Measurements from ENCODE around the gene HESX1. TPM values are rescaled to one million over a fixed set of nuclear protein-coding genes. Genes with fewer than 3 reads are reported as not detected.

The HESX1 gene
- total RNA-seq, result 0.72 TPM in 1 of 2 replicates, not detected in the other

DNA sequence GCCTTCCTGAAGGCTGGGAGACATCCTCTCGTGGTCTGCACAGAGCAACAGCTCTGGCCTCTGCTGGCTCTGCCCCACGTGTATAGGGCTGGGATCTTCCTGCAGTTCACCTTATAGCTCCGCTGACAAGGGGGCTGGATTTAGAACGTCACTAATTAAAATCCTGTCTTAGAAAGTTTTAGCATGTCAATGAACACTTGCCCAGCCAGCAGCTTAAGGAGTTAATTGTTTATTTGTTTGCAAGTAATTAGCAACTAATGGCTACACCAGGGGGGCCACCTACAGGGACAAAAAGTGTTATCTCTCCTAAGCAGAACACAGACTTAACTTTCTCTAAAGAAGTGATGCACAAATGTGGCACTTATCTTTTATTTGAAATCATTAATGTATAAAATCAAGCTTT lies at the start of gene HESX1:
Gene HESX1, minus strand, starts transcription at position 84 of the 403 bp plus-strand sequence. Its CDS starts 60 bp downstream, at position 24.

DNA sequence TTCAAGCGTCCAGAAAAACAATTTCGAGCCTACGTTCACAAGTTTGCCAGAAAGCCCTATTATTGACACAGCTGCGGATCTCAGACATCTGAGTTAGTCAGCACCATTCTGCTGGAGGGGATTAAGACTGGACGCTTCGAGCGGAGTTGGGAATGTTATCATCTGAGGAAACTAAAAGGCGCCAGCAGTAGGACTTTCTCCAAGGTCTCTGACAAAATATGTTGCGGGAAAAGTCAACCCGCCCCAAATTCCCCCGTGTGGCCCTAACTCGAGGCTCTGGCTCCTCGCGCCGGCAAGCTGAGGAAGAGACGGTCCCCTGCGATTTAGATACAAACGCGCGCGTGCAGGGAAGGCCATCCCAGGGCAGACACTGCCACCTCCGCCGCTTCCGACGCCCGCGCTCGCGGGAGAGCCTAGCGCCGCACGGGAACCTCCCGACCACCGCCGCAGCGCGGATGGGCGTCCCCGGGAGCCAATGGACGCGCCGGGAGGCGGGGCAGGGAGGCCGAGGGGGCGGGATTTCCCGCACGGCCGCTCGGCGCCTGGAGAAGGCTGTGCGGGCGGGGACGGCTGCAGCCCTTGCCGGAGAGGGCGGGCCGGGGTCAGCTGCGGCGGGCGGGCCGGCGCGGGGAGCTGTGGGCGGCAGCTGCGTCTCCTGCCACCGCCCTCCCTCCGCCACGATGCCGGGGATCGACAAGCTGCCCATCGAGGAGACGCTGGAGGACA lies 27.6 kb upstream of the HESX1 start, which contains the start of gene APPL1:
Gene APPL1, plus strand, starts transcription at position 526 of the 726 bp plus-strand sequence. Its CDS starts 155 bp downstream, at position 681.

DNA sequence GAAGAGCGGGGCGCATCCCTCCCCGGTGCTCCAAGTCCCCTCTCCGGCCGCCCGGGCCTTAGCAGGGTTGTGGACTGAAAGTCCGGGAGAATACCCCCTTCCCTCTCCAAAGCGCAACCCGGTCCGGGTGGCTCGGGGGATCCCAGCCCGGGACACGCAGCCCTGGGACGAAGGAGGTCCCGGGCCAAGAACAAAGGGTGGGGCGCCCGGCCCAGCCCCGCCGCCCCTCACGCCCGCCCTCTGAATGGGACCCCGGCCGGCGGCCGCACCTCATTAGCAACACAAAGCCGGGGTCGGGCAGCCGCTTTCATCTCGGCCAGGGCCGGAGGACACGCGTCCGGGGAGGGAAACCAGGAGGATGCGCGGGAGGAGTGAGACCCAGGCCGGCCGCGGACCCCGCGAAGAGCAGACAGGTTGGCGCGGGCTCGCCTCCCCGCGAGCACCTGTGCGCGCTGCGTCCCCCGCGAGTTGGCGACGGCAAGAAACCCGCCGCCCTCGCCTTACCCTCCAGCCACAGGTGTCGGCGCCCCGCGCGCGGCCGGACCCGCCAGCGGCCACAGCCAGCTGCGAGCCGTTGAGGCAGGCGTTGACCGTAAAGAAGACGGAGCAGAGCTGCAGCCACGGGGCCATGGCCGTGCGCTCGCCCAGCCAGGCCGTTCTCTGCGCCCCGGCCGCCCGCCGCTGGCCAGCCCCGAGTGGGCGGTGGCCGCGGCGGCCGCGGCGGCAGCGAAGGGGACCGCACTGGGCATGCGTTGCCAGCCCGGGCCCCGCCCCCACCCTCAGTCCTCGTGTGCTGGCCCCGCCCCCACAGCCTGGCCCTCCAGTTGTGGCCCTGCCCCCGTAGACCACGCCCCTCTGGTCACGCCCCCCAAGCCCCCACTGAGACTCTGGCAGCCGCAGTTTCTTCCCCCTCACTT lies 34.9 kb downstream of the HESX1 start, which contains the start of gene IL17RD:
Gene IL17RD, minus strand, starts transcription at position 697 of the 917 bp plus-strand sequence. Its CDS starts 67 bp downstream, at position 630.

Other genes with a start within 250 kb of the HESX1 start
- not detected in 2 replicates for gene SPATA12, start 139.3 kb downstream of the HESX1 start, total RNA-seq
- gene IL17RD, start 34.6 kb downstream of the HESX1 start, total RNA-seq, result 2.3 and 2.4 TPM in 2 replicates
- 28.7 and 29.0 TPM in 2 replicates for gene APPL1, start 27.8 kb upstream of the HESX1 start, total RNA-seq
- gene ASB14, start 92.7 kb upstream of the HESX1 start, total RNA-seq, result not detected in 2 replicates